Measurements from ENCODE around the gene SLIT3. TPM values are rescaled to one million over a fixed set of nuclear protein-coding genes. Genes with fewer than 3 reads are reported as not detected.

The SLIT3 gene
- total and polyA plus RNA-seq, 2 experiments from 2014 or later, result 0.59 to 0.71 TPM

- H3K4me3 ChIP-seq, result no peak overlapping the region
- H3K27me3 Mint-ChIP-seq (ENCODE audit: insufficient read depth, low read depth, poor library complexity), result no peaks in the 10 kb centered on the region
- no peaks in the 10 kb centered on the region for H3K4me1 ChIP-seq (ENCODE audit: insufficient read depth)
- H3K79me2 ChIP-seq (replicated peaks; ENCODE audit: insufficient read depth), result no peaks in the 10 kb centered on the region
- H3K36me3 ChIP-seq (ENCODE audit: insufficient read depth), result no peaks in the 10 kb centered on the region
- TF ChIP-seq EZH2phosphoT487 (IDR thresholded peaks at IDR 0.05; ENCODE audit: unreplicated experiment), result no peak
- TF ChIP-seq NANOG (IDR thresholded peaks at IDR 0.05; ENCODE audit: borderline replicate concordance), result no peak
- no peak for TF ChIP-seq ZNF462 (CRISPR knock-in tag; IDR thresholded peaks at IDR 0.05)
- TF ChIP-seq ZNF114 (CRISPR knock-in tag; IDR thresholded peaks at IDR 0.05), result no peak
- no peak for TF ChIP-seq ETS1 (IDR thresholded peaks at IDR 0.05)
- no peak for TF ChIP-seq POLR2AphosphoS5 (IDR thresholded peaks at IDR 0.05; ENCODE audit: low read depth)
- no peak for TF ChIP-seq EZH2 (IDR thresholded peaks at IDR 0.05; ENCODE audit: low read depth, unreplicated experiment)
- no peak for TF ChIP-seq ZNF331 (CRISPR knock-in tag; IDR thresholded peaks at IDR 0.05; ENCODE audit: low read depth)
- TF ChIP-seq STAT1 (IDR thresholded peaks at IDR 0.05; ENCODE audit: unreplicated experiment), result no peak
- no peak for TF ChIP-seq REST (IDR thresholded peaks at IDR 0.05; ENCODE audit: unreplicated experiment)
- H2AFZ ChIP-seq, result no peak overlapping the region
- no peak overlapping the region for H3K4me3 Mint-ChIP-seq
- no peak overlapping the region for H3K27ac Mint-ChIP-seq
- H3K4me1 Mint-ChIP-seq, result no peaks in the 10 kb centered on the region; the same call in 2 of the 3 replicates
- H3K36me3 Mint-ChIP-seq (ENCODE audit: low read depth), result no peaks in the 10 kb centered on the region
- no peaks in the 10 kb centered on the region for H3K27me3 ChIP-seq (ENCODE audit: insufficient read depth)
- no peaks in the 10 kb centered on the region for H3F3A ChIP-seq (replicated peaks; ENCODE audit: low read depth)
- no peak overlapping the region for H3K4me2 ChIP-seq
- no peak overlapping the region for H3K27ac ChIP-seq (ENCODE audit: low read depth)
- ATAC-seq, result no peak
- no peaks in the 10 kb centered on the region for H3K9me2 ChIP-seq (ENCODE audit: insufficient read depth)
- H4K20me1 ChIP-seq (replicated peaks; ENCODE audit: insufficient read depth), result no peaks in the 10 kb centered on the region
- DNase-seq (ENCODE audit: low spot score), result no peak
- no peaks in the 10 kb centered on the region for H3K9me3 Mint-ChIP-seq
Observed at GRCh38 chr5:169287529-169287928, 13.4 kb downstream of the SLIT3 start.

Measured in GM23338 (cell line).